HG02759 (cell line): ENCODE measurements around the gene PPAT.

ENCODE experiments used
- ATAC-seq: cut with Tn5 transposase; IDR thresholded peaks from one replicate; pipeline ENCODE4 v1.9.1; 2021; ENCODE audit warnings: mild to moderate bottlenecking, moderate library complexity; ENCODE audit not compliant: unreplicated experiment

PPAT gene

GRCh38 chr4:56434599-56435139, 746 bp downstream of the PPAT start:
- ATAC-seq: peak; percentile 11

DNA sequence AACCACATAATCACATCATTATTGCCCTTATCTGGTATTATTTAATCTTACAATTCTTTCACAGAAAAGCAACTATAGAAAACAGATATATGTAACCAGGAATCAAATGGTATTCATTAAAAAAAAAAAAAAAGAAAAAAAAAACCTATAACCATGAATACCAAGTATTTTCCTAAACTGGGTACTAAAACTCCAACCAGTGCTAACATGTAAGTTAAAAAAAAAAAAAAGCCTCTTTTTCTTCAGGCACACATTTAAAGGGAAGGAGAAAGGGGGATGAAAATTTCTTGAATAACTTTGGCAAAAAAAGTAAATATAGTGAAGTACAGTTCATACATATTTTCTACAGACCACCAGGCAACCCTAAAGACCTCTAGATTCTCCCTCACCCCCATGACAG, 2.1 kb downstream of the PPAT start:
- no peak for ATAC-seq

GRCh38 chr4:56430203-56430602, 5.2 kb downstream of the PPAT start:
- ATAC-seq: no peak

GRCh38 chr4:56427179-56427578, 8.2 kb downstream of the PPAT start:
- no peak for ATAC-seq

DNA sequence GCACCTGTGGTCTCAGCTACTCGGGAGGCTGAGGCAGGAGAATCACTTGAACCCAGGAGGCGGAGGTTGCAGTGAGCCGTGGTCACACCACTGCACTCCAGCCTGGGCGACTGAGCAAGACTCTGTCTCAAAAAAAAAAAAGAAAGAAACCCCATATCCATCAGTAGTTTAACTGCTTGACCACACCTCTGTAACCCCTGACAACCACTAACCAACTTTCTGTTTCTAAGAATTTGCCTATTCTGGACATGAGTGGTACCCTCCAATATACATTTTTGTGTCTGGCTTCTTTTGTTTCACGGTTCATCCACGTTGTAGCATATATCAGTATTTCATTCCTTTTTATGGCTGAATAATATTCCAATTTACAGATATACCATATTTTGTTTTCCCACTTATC, 9.1 kb downstream of the PPAT start:
- peak; percentile 85 for ATAC-seq

DNA sequence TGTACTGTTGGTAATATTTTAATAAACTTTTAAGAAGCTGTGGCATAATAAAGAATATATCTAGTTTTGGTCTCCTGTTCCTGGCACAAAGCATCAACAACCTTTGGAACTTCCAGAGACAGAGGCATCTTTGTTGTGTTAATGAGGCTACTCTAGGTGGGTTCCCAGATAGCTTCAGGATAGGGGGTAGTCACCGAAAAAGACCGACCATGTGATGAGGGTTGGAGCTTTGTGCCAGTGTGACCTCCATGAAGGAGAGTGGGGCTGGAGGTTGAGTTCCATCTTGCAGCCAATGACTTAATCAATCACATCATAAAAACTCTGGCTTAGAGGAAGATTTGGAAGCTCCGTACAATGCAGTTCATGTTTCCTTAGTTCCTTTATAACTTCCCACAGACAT, 9.9 kb downstream of the PPAT start:
- ATAC-seq: no peak

GRCh38 chr4:56424697-56425514, 10.5 kb downstream of the PPAT start:
- ATAC-seq: no peak

GRCh38 chr4:56424176-56424575, 11.2 kb downstream of the PPAT start:
- no peak for ATAC-seq

DNA sequence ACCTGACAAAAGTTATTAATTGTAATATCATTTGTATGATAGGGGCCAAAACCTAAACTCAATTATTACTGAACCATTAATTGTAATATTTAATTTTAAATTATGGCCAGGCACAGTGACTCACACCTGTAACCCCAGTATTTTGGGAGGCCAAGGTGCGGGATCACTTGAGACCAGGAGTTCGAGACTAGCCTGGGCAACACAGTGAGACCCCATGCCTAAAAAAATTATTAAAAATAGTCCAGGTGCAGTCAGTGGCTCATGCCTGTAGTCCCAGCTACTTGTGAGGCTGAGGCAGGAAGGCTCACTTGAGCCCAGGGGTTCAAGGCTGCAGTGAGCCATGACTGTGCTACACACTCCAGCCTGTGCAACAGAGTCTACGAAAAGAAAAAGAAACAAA, 18.0 kb downstream of the PPAT start:
- ATAC-seq: no peak

- no peak for ATAC-seq
These were observed 19.1 kb downstream of the PPAT start for GRCh38 chr4:56416349-56416748.

- no peak for ATAC-seq
These were observed 21.2 kb downstream of the PPAT start for GRCh38 chr4:56414135-56414670.

DNA sequence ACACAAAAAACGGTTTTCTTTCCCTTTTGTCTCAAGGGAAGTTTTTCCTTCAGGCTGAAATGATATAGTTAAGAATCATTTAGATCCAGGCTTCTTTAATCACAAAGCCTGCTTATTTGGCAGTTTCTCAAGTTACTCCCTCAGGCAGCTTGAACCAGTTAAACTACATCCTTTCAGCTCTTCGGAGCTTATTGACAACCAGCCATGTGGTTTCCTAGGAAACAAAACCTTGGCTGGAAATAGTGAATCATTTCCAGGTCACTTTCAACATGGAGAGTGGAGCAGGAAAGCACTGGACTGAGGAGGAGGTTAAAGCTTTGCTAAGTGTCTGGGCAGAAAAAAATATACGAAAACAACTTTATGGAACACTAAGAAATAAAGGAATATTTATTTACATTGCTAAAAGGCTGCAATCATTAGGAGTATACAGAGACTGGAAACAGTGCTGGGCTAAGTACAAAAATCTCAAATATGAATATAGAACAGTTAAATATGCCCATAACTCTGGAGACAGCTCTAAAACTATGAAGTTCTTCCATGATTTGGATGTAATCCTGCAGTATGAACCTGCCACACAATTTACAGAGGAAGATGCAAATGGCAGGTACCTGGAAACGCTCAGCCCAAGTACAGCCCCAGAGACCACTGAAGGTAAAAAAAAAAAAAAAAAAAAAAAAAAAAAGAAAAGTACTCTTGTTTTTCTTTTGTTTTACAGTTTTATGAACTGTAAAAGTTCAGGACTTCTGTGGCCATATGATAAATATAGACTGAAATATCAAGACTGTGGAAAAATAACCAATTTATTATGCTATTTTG, 25.0 kb downstream of the PPAT start:
- ATAC-seq: no peak

DNA sequence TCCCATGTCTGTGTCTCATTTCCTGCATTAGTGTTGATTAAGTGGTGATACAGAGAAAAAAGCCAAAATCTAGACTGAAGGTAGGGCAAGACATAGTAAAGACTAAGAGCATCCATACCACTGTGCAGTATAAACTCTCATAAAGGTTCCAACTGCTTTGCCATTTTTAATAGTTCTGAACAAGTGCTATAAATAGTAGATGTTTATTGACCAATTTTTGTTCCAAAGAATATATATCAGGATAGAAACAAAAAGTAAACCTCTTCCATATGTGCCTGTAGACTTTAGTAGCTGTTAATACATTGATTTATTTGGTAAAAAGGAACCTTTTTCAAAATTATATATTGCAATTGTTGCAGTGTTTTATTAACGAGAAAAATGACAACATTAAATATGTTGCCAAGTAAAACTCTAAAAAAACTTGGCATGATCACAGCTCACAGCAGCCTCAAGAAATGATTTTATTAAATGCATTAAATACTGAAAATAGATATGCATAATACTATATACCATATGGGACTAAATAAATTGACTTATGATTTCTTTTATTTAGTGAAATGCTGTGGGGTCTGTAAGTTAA, 25.8 kb downstream of the PPAT start:
- ATAC-seq: no peak

- no peak for ATAC-seq
These were observed 26.4 kb downstream of the PPAT start for GRCh38 chr4:56408978-56409377.

DNA sequence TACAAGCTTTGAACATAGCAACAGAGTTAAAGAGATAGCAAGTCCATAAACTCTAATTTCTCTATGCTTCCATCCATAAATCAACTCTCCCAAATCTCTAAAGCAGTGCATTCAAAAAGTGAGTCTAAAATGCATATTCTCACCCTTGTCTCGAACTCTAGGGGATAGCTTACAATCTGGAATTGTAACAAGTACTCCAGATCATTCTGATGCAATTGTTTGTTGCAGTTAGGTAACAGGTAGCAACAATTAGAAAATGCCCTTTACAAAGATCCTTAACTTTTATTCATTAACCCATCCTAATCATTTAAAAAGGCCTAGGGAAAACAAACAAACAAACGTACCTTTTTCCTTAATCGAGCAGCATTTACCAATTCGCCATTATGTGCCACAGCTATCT, 29.3 kb downstream of the PPAT start:
- ATAC-seq: no peak

GRCh38 chr4:56405016-56405415, 30.4 kb downstream of the PPAT start:
- ATAC-seq: no peak

DNA sequence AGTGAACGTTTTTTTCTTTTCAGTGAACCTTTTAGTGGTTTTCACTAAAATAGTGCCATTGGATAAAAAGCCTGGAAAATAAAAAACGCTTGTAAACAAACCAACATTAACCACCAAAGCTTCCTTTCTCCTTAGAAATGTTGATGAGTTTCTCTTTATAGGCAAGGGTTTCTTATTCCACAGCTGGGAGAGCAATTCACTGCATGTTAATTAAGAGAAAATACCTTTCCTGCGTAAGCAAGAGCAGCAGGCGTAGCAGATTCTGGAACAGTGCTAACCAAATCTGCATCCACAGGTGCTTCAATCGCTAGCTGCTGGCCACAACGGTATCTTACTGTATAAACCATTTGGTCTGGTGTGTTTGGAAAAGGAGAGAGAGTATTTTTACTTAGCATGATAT, 34.9 kb downstream of the PPAT start:
- ATAC-seq: no peak

DNA sequence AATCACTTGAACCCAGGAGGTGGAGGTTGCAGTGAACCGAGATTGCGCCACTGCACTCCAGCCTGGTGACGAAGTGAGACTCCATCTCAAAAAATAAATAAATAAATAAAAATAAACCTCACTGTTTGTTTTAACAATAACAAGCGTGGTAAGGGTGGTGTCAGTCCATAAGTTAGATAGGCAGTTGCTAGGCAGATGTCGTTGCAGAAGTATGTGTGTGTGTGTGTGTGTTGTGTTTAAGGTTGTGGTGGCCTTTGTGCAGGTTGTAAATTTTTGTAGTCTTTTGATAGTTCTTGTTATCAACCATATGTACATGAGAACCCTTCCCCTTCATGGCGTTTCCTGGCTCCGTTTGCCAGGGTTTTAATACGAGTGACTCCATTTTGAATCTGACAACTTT, 44.1 kb downstream of the PPAT start:
- ATAC-seq: no peak

DNA sequence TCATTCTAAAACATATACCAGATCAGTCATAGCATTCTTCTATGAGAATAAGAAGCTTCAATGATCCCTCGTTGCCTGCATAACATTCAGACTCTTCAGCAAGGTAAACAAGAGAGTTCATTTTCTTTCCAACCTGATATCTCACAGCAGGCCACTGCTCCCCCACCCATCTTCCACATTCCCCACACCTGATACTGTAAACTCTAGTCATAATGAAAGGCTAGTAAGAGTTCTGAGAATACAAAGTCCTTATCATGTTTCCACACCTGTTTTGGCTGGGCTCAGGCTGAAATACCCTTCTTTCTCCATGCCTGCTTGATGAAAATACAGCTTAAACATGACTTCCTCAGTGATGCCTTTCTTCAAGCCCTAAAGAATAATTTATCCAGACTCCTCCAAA, 45.9 kb downstream of the PPAT start:
- ATAC-seq: no peak

DNA sequence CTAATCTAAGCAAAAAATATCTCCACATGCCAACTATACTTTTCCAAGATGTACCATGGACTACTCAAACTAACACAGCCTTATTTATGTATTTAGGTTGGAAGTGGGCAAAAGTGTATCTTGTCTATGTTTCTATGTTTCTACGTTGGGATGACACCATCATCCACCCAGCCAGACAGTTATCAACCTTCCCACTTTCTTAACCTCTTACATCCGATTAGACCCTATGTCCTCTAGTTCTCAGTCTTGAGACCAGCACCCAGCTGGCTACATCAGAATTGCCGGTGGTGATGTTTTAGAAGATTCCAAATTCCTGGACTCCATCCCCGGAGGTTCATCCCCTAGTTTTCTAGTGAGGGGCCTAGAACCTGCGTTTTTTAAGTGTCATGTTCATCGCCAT, 47.1 kb downstream of the PPAT start:
- no peak for ATAC-seq
